Measurements from ENCODE around the gene FCRL6.

The FCRL6 gene

GRCh38 chr1:159800177-159800930 lies 1.8 kb upstream of the FCRL6 start:
- DNase-seq = no peak

- DNase-seq = no peak
These were observed 2.0 kb downstream of the FCRL6 start for GRCh38 chr1:159803956-159804689.

- DNase-seq = peak; percentile 56
These were observed 2.8 kb downstream of the FCRL6 start for GRCh38 chr1:159804924-159805323.

- no peak for DNase-seq
These were observed 13.8 kb downstream of the FCRL6 start for GRCh38 chr1:159815926-159816325.

GRCh38 chr1:159817276-159818041 lies 15.3 kb downstream of the FCRL6 start:
- peak; percentile 72 for DNase-seq

GRCh38 chr1:159821171-159821867 lies 19.2 kb downstream of the FCRL6 start:
- DNase-seq = no peak

GRCh38 chr1:159823406-159823805 lies 21.2 kb downstream of the FCRL6 start:
- no peak for DNase-seq

GRCh38 chr1:159825564-159825963 lies 23.4 kb downstream of the FCRL6 start:
- DNase-seq = no peak

GRCh38 chr1:159826441-159827101 lies 24.4 kb downstream of the FCRL6 start, which contains the start of gene SLAMF8:
SLAMF8 (plus strand) TSS chr1:159826873; CDS start chr1:159826899, 26 bp downstream.
- peak; percentile 36 for DNase-seq

GRCh38 chr1:159827102-159827490 lies 24.9 kb downstream of the FCRL6 start:
- DNase-seq = no peak

GRCh38 chr1:159827549-159827948 lies 25.4 kb downstream of the FCRL6 start:
- no peak for DNase-seq

GRCh38 chr1:159828176-159828575 lies 26.0 kb downstream of the FCRL6 start:
- DNase-seq = no peak

- DNase-seq = no peak
These were observed 26.6 kb downstream of the FCRL6 start for GRCh38 chr1:159828581-159829272.

GRCh38 chr1:159829273-159829634 lies 27.1 kb downstream of the FCRL6 start:
- DNase-seq = no peak

- peak; percentile 85 for DNase-seq
These were observed 27.8 kb downstream of the FCRL6 start for GRCh38 chr1:159829822-159830465.

GRCh38 chr1:159830722-159831121 lies 28.6 kb downstream of the FCRL6 start:
- DNase-seq = no peak

- DNase-seq = no peak
These were observed 29.4 kb downstream of the FCRL6 start for GRCh38 chr1:159831412-159832141.

- no peak for DNase-seq
These were observed 30.1 kb downstream of the FCRL6 start for GRCh38 chr1:159832309-159832708.

- peak; percentile 54 for DNase-seq
These were observed 33.2 kb downstream of the FCRL6 start for GRCh38 chr1:159835356-159835755.

- DNase-seq = no peak
These were observed 33.8 kb downstream of the FCRL6 start for GRCh38 chr1:159835862-159836525.

Measured in fibroblast of skin of right biceps (primary cell).